HepG2 (cell line): ENCODE data around the gene ABCD1. TPM values are rescaled to one million over a fixed set of nuclear protein-coding genes. Genes with fewer than 3 reads are reported as not detected.

Experiments
- ATAC-seq: fragments of 200-7000 bp; cut with Tn5 transposase; 3 replicates; pipeline ENCODE4 v1.9.1; 2020; ENCODE audit warnings: mild to moderate bottlenecking, moderate library complexity
- BruUV-seq: library from RNA; stranded (reverse); fragments of 400-500 nt; replicated peaks from 2 replicates; lab custom pipeline; 2021; lab: Mats Ljungman, UMichigan
- CTCF ChIA-PET: fragments of 300-600 bp; formaldehyde crosslinking; extraction: SDS; loops from one replicate; lab custom pipeline; 2021; ENCODE audit warnings: low total read pairs, inconsistent platforms, low intra/inter-chr PET ratio; lab: Yijun Ruan, JAX
- POLR2A ChIA-PET: fragments of 350-600 bp; sonication (Branson Sonifier 250); formaldehyde crosslinking; loops from one replicate; lab custom pipeline; 2020; ENCODE audit warnings: antibody characterized with exemption, inconsistent platforms; lab: Yijun Ruan, JAX
- DNase-seq: peaks from one replicate; pipeline ENCODE4 v3.0.0-alpha.2; 2015; ENCODE audit warnings: low spot score
- FAIRE-seq: peaks from 3 replicates; lab custom pipeline; 2011; peaks lifted over from hg19 to GRCh38; lab: Jason Lieb, UNC
- H2AFZ ChIP-seq: one replicate; pipeline ENCODE4 v1.6.1; 2011; ENCODE audit warnings: low read length, inconsistent platforms
- H3K27ac ChIP-seq: fragments of 300-600 bp; 3 replicates; pipeline ENCODE4 v1.8.0; 2011; ENCODE audit warnings: mixed run types, mild to moderate bottlenecking, mixed read lengths, low read length, inconsistent platforms; ENCODE audit not compliant: insufficient read depth; ENCODE audit errors: extremely low read length
- H3K27me3 ChIP-seq, 2 experiments: fragments of 200-600 bp in 1 of 2; 2 replicates in 1 of 2; 3 replicates in 1 of 2; pipeline versions ENCODE4 v1.6.0 to v1.8.0; 2011; ENCODE audit warnings: low read length in 2 of 2, mild to moderate bottlenecking in 2 of 2, moderate library complexity in 2 of 2, inconsistent platforms in 1 of 2; ENCODE audit not compliant: insufficient read depth in 2 of 2, control insufficient read depth in 1 of 2
- H3K36me3 ChIP-seq, 2 experiments: fragments of 200-600 bp in 1 of 2; replicated peaks in 1 of 2; 2 replicates in 1 of 2; 3 replicates in 1 of 2; pipeline versions ENCODE4 v1.5.1 to v1.8.0; 2011; ENCODE audit warnings: low read length in 2 of 2, inconsistent platforms in 1 of 2; ENCODE audit not compliant: insufficient read depth in 2 of 2, control insufficient read depth in 1 of 2
- H3K4me1 ChIP-seq: 2 replicates; pipeline ENCODE4 v1.5.1; 2012; ENCODE audit warnings: low read length, inconsistent platforms; ENCODE audit not compliant: insufficient read depth
- H3K4me2 ChIP-seq: 2 replicates; pipeline ENCODE4 v1.6.0; 2011; ENCODE audit warnings: low read depth, low read length, inconsistent platforms
- H3K4me3 ChIP-seq, 3 experiments: fragments of 200-600 bp in 1 of 3; sonication (generic), shearing (Covaris generic) in 1 of 3; replicated peaks in 1 of 3; 2 replicates each; pipeline ENCODE4 v1.5.1; 2011 to 2016; ENCODE audit warnings: low read length in 3 of 3, inconsistent platforms in 2 of 3, low read depth in 2 of 3, mild to moderate bottlenecking in 2 of 3, control low read depth in 1 of 3, mixed read lengths in 1 of 3; ENCODE audit not compliant: insufficient read depth in 1 of 3
- H3K79me2 ChIP-seq: one replicate; pipeline ENCODE4 v1.6.1; 2011; ENCODE audit warnings: low read length, inconsistent platforms; ENCODE audit not compliant: insufficient read depth
- H3K9ac ChIP-seq: 2 replicates; pipeline ENCODE4 v1.6.0; 2011; ENCODE audit warnings: mild to moderate bottlenecking, low read depth, low read length, inconsistent platforms; ENCODE audit not compliant: insufficient read depth
- H3K9me3 ChIP-seq: 2 replicates; pipeline ENCODE4 v1.5.1; 2012; ENCODE audit warnings: mild to moderate bottlenecking, low read length
- H4K20me1 ChIP-seq: 2 replicates; pipeline ENCODE4 v1.6.0; 2011; ENCODE audit warnings: inconsistent platforms, mild to moderate bottlenecking, low read length, moderate library complexity; ENCODE audit not compliant: insufficient read depth
- AGO2 ChIP-seq: fragments of 200-400 bp; formaldehyde crosslinking; optimal IDR thresholded peaks from 2 replicates; pipeline ENCODE3; 2017; ENCODE audit warnings: mild to moderate bottlenecking, low read depth, low read length, moderate library complexity
- ARNT2 ChIP-seq: sonication (generic); formaldehyde crosslinking; IDR thresholded peaks from 2 replicates; pipeline ENCODE4 v1.8.0; 2022; ENCODE audit warnings: mild to moderate bottlenecking, low read depth, missing genetic modification reagents, moderate library complexity
- ELF1 ChIP-seq: sonication (generic); formaldehyde crosslinking; IDR thresholded peaks from 2 replicates; pipeline ENCODE4 v1.4.0; 2020; ENCODE audit warnings: missing genetic modification reagents
- MTF1 ChIP-seq: sonication (generic); formaldehyde crosslinking; IDR thresholded peaks from 2 replicates; pipeline ENCODE4 v1.5.0; 2020; ENCODE audit warnings: missing genetic modification reagents
- NPAS2 ChIP-seq: sonication (generic); formaldehyde crosslinking; IDR thresholded peaks from 2 replicates; pipeline ENCODE4 v1.8.0; 2022; ENCODE audit warnings: mild to moderate bottlenecking, missing genetic modification reagents, borderline replicate concordance
- SKI ChIP-seq: fragments of 450-650 bp; IDR thresholded peaks from one replicate; pipeline ENCODE4 v1.6.1; 2018; ENCODE audit warnings: mild to moderate bottlenecking; ENCODE audit not compliant: partially characterized antibody
- TAF15 ChIP-seq: fragments of 200-400 bp; formaldehyde crosslinking; IDR thresholded peaks from one replicate; pipeline ENCODE4 v1.6.1; 2018; ENCODE audit warnings: mild to moderate bottlenecking, low read depth, low read length; ENCODE audit not compliant: poor library complexity, severe bottlenecking
- ZFX ChIP-seq: sonication (generic); formaldehyde crosslinking; IDR thresholded peaks from 2 replicates; pipeline ENCODE4 v1.4.0; 2020; ENCODE audit warnings: mild to moderate bottlenecking, low read depth, missing genetic modification reagents, moderate library complexity
- ZNF430 ChIP-seq: sonication (generic); formaldehyde crosslinking; IDR thresholded peaks from 2 replicates; pipeline ENCODE4 v1.9.0; 2021; ENCODE audit warnings: mild to moderate bottlenecking, missing genetic modification reagents
- ZNF629 ChIP-seq: sonication (generic); formaldehyde crosslinking; conservative IDR thresholded peaks from 2 replicates; pipeline ENCODE4 v1.5.0; 2020; ENCODE audit warnings: missing genetic modification reagents
- ZNF737 ChIP-seq: sonication (generic); formaldehyde crosslinking; IDR thresholded peaks from 2 replicates; pipeline ENCODE4 v1.5.0; 2020; ENCODE audit warnings: missing genetic modification reagents, mild to moderate bottlenecking, borderline replicate concordance
- ZNF777 ChIP-seq: sonication (generic); formaldehyde crosslinking; IDR thresholded peaks from 2 replicates; pipeline ENCODE4 v1.4.0; 2020; ENCODE audit warnings: missing genetic modification reagents
- ZNF781 ChIP-seq: sonication (generic); formaldehyde crosslinking; IDR thresholded peaks from 2 replicates; pipeline ENCODE4 v1.5.1; 2020; ENCODE audit warnings: borderline replicate concordance, mild to moderate bottlenecking, missing genetic modification reagents; ENCODE audit errors: not compliant biosample characterization
- ZSCAN21 ChIP-seq: sonication (generic); formaldehyde crosslinking; IDR thresholded peaks from 2 replicates; pipeline ENCODE4 v1.8.0; 2022; ENCODE audit warnings: mild to moderate bottlenecking, missing genetic modification reagents, moderate library complexity, borderline replicate concordance
- WGBS: methylation state at CpG from one replicate; pipeline ENCODE4 v1.1.6; 2017; ENCODE audit warnings: low lambda C conversion rate; 5-methylcytosine and 5-hydroxymethylcytosine counted together
- in situ Hi-C: cut with HindIII; loops from 2 replicates; pipeline ENCODE4 v1.10.0; 2017; ENCODE audit warnings: low pct_unique_long_range_greater_than_20kb; ENCODE audit not compliant: extremely low pct_ligation_motif_present
- intact Hi-C: fragments of 100-400 bp; cut with micrococcal nuclease; formaldehyde crosslinking; loops from one replicate; pipeline ENCODE4 v1.10.0; 2022; ENCODE audit not compliant: unreplicated experiment
- polyA plus RNA-seq, 8 experiments: library from polyadenylated mRNA; depleted of rRNA in 3 of 8; stranded (reverse) in 7 of 8; unstranded in 1 of 8; fragments of >200 nt; fragmentation: Illumina TruSeq in 4 of 8; extraction: Trizol in 4 of 8; gene quantifications; 2 replicates each; pipeline versions ENCODE4 v1.2.1 to v1.2.3, GENCODE V29; 2011 to 2016; ENCODE audit warnings: low read depth in 4 of 8, missing spikeins in 1 of 8, mixed read lengths in 1 of 8; ENCODE audit not compliant: insufficient read depth in 1 of 8
- total RNA-seq, 5 experiments: library from RNA; depleted of rRNA; stranded (reverse); fragments of >200 nt; fragmentation: Illumina TruSeq; extraction: Trizol; gene quantifications; 2 replicates each; pipeline ENCODE4 v1.2.3, GENCODE V29; 2016; ENCODE audit warnings: low read depth in 1 of 5
- TF ChIP-seq, protein P1 (sequence below): sonication (generic); formaldehyde crosslinking; IDR thresholded peaks from 2 replicates; pipeline ENCODE4 v1.4.0; 2020; ENCODE audit warnings: mild to moderate bottlenecking, missing genetic modification reagents
- TF ChIP-seq, protein P2 (sequence below): sonication (generic); formaldehyde crosslinking; IDR thresholded peaks from 2 replicates; pipeline ENCODE4 v1.5.0; 2020; ENCODE audit warnings: mild to moderate bottlenecking, missing genetic modification reagents, borderline replicate concordance
- TF ChIP-seq, protein P3 (sequence below): sonication (generic); formaldehyde crosslinking; IDR thresholded peaks from 2 replicates; pipeline ENCODE4 v1.9.0; 2022; ENCODE audit warnings: missing genetic modification reagents, mild to moderate bottlenecking, borderline replicate concordance

ABCD1 gene
- total and polyA plus RNA-seq, 2 of the 13 experiments (the other 11 are each of a cell fraction or from before 2014, with no cell fraction given): 11.4 to 15.9 TPM

DNA sequence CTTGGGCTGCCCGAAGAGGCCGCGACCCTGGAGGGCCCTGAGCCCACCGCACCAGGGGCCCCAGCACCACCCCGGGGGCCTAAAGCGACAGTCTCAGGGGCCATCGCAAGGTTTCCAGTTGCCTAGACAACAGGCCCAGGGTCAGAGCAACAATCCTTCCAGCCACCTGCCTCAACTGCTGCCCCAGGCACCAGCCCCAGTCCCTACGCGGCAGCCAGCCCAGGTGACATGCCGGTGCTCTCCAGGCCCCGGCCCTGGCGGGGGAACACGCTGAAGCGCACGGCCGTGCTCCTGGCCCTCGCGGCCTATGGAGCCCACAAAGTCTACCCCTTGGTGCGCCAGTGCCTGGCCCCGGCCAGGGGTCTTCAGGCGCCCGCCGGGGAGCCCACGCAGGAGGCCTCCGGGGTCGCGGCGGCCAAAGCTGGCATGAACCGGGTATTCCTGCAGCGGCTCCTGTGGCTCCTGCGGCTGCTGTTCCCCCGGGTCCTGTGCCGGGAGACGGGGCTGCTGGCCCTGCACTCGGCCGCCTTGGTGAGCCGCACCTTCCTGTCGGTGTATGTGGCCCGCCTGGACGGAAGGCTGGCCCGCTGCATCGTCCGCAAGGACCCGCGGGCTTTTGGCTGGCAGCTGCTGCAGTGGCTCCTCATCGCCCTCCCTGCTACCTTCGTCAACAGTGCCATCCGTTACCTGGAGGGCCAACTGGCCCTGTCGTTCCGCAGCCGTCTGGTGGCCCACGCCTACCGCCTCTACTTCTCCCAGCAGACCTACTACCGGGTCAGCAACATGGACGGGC is 579 bp downstream of the ABCD1 start:
- H3K9me3 ChIP-seq: no peaks in the 10 kb centered on the region
- peak overlapping the region; percentile 92 for H3K27ac ChIP-seq
- peaks cover 47% of the 10 kb centered on the region for H3K79me2 ChIP-seq
- peak overlapping the region; percentile 84 for H3K4me2 ChIP-seq
- H3K4me1 ChIP-seq: peaks cover 49% of the 10 kb centered on the region
- H3K36me3 ChIP-seq: peaks cover 2 to 10% of the 10 kb centered on the region in 2 experiments; a peak in 2 of 5 replicates
- BruUV-seq: TSS peak; percentile 55
- CTCF ChIA-PET: no interaction called here
- in situ Hi-C loops: no loop called here
- H3K4me3 ChIP-seq: peak overlapping the region; percentile 60 to 79 (median 79)
- FAIRE-seq (no peak), ATAC-seq (peak; percentile 2), DNase-seq (no peak)
- intact Hi-C loops: no loop called here
- peaks cover 37% of the 10 kb centered on the region; the same call in 1 of the 2 replicates for H4K20me1 ChIP-seq
- no peak overlapping the region for H2AFZ ChIP-seq
- H3K9ac ChIP-seq: peak overlapping the region; percentile 85
- POLR2A ChIA-PET: interaction anchor here (3.8 kb wide), 1 partner anchor 38 kb away, joined by 15 read pairs; the partner anchor contains the start of gene PLXNB3
- no CpG with 5 or more reads among the region's 55 CpGs for WGBS
- H3K27me3 ChIP-seq: no peaks in the 10 kb centered on the region
- TF ChIP-seq ELF1 (CRISPR knock-in tag) (no peak), ZNF737 (no peak), ZNF430 (CRISPR knock-in tag) (no peak), ARNT2 (CRISPR knock-in tag) (no peak), MTF1 (CRISPR knock-in tag) (no peak), ZFX (CRISPR knock-in tag) (0 out of 2 replicates have a peak, but pooled peaks have one; percentile 2), ZSCAN21 (0 out of 2 replicates have a peak, but pooled peaks have one; percentile 27), ZNF781 (CRISPR knock-in tag) (no peak), AGO2 (peak; percentile 50), TAF15 (no peak), ZNF777 (CRISPR knock-in tag) (peak; percentile 25; the same call in 1 of the 2 replicates), ZNF629 (CRISPR knock-in tag) (no peak), SKI (no peak), NPAS2 (CRISPR knock-in tag) (no peak)
- TF ChIP-seq, protein P1, sequence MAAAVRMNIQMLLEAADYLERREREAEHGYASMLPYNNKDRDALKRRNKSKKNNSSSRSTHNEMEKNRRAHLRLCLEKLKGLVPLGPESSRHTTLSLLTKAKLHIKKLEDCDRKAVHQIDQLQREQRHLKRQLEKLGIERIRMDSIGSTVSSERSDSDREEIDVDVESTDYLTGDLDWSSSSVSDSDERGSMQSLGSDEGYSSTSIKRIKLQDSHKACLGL (CRISPR knock-in tag): no peak
- TF ChIP-seq, protein P2, sequence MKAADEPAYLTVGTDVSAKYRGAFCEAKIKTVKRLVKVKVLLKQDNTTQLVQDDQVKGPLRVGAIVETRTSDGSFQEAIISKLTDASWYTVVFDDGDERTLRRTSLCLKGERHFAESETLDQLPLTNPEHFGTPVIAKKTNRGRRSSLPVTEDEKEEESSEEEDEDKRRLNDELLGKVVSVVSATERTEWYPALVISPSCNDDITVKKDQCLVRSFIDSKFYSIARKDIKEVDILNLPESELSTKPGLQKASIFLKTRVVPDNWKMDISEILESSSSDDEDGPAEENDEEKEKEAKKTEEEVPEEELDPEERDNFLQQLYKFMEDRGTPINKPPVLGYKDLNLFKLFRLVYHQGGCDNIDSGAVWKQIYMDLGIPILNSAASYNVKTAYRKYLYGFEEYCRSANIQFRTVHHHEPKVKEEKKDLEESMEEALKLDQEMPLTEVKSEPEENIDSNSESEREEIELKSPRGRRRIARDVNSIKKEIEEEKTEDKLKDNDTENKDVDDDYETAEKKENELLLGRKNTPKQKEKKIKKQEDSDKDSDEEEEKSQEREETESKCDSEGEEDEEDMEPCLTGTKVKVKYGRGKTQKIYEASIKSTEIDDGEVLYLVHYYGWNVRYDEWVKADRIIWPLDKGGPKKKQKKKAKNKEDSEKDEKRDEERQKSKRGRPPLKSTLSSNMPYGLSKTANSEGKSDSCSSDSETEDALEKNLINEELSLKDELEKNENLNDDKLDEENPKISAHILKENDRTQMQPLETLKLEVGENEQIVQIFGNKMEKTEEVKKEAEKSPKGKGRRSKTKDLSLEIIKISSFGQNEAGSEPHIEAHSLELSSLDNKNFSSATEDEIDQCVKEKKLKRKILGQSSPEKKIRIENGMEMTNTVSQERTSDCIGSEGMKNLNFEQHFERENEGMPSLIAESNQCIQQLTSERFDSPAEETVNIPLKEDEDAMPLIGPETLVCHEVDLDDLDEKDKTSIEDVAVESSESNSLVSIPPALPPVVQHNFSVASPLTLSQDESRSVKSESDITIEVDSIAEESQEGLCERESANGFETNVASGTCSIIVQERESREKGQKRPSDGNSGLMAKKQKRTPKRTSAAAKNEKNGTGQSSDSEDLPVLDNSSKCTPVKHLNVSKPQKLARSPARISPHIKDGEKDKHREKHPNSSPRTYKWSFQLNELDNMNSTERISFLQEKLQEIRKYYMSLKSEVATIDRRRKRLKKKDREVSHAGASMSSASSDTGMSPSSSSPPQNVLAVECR (CRISPR knock-in tag): no peak; the same call in 1 of the 2 replicates
- TF ChIP-seq, protein P3, sequence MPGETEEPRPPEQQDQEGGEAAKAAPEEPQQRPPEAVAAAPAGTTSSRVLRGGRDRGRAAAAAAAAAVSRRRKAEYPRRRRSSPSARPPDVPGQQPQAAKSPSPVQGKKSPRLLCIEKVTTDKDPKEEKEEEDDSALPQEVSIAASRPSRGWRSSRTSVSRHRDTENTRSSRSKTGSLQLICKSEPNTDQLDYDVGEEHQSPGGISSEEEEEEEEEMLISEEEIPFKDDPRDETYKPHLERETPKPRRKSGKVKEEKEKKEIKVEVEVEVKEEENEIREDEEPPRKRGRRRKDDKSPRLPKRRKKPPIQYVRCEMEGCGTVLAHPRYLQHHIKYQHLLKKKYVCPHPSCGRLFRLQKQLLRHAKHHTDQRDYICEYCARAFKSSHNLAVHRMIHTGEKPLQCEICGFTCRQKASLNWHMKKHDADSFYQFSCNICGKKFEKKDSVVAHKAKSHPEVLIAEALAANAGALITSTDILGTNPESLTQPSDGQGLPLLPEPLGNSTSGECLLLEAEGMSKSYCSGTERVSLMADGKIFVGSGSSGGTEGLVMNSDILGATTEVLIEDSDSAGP (CRISPR knock-in tag): no peak
